ENCODE results near the gene ATP5F1B. TPM values are rescaled to one million over a fixed set of nuclear protein-coding genes. Genes with fewer than 3 reads are reported as not detected.

ATP5F1B gene
- total RNA-seq, 4 donors from 2014 or later = 310 to 557 (median 431) TPM

DNA sequence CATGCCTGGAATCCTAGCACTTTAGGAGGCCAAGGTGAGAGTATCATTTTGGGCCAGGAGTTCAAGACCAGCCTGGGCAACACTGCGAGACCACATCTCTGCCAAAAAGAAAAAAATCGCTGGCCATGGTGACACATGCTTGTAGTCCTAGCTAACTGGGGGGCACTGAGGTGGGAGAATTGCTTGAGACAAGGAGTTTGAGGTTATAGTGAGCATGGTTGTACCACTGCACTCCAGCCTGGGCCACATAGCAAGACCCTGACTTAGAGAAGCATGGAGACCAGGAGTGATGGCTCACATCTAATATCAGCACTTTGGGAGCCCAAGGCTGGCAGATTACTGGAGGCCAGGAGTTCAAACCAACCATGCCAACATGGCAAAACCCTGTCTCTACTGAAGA is 33.1 kb upstream of the ATP5F1B start:
- Histone ChIP-seq H3K4me1 (peaks cover 10 to 14% of the 10 kb centered on the region in 2 donors), H3K27me3 (no peaks in the 10 kb centered on the region)

DNA sequence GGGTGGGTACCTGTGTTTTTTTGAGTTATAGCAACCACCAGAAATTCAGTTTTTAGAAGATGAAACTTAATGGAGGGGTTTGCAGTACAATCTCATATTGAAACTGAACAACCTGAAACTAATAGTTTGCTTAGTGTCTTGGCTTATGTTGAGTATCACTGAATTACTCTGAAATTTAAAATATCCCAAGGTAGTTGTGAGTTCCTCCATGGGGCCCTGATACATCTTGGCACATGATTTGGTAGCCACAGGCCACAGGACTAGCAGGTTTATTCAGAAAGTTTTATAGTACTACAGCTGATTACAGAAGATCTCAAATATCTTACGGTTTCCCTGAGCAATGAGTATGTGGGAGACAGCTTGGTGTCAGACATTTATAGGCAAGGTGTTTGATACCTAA is 31.9 kb upstream of the ATP5F1B start:
- DNase-seq = no peak
- intact Hi-C loops (cut with DNase I) = no loop called here
- Histone ChIP-seq H3K27me3 (no peaks in the 10 kb centered on the region), H3K27ac (no peak overlapping the region), H3K36me3 (no peaks in the 10 kb centered on the region), H3K9me3 (no peaks in the 10 kb centered on the region), H3K4me1 (peaks cover 9 to 10% of the 10 kb centered on the region in 2 donors), H3K4me3 (replicated peaks in 1 of 3) (no peak overlapping the region)
- TF ChIP-seq, protein P1, sequence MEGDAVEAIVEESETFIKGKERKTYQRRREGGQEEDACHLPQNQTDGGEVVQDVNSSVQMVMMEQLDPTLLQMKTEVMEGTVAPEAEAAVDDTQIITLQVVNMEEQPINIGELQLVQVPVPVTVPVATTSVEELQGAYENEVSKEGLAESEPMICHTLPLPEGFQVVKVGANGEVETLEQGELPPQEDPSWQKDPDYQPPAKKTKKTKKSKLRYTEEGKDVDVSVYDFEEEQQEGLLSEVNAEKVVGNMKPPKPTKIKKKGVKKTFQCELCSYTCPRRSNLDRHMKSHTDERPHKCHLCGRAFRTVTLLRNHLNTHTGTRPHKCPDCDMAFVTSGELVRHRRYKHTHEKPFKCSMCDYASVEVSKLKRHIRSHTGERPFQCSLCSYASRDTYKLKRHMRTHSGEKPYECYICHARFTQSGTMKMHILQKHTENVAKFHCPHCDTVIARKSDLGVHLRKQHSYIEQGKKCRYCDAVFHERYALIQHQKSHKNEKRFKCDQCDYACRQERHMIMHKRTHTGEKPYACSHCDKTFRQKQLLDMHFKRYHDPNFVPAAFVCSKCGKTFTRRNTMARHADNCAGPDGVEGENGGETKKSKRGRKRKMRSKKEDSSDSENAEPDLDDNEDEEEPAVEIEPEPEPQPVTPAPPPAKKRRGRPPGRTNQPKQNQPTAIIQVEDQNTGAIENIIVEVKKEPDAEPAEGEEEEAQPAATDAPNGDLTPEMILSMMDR (IDR thresholded peaks at IDR 0.05) = no peak
- TF ChIP-seq POLR2A (IDR thresholded peaks at IDR 0.05) = no peak
- WGBS, 2 donors = 85 to 88% methylated on average over 1 of the region's 1 CpG

More for the DNA sequence above, 33.1 kb upstream of the ATP5F1B start:
- TF ChIP-seq POLR2A (IDR thresholded peaks at IDR 0.05) = no peak
- TF ChIP-seq, protein P1 (IDR thresholded peaks at IDR 0.05) = no peak
- 95 to 97% methylated on average over 2 of the region's 2 CpGs for WGBS, 2 donors
- DNase-seq = no peak
- intact Hi-C loops (cut with DNase I) = no loop called here
- no peak overlapping the region for H3K4me3 ChIP-seq (replicated peaks in 1 of 3)
- H3K9me3 ChIP-seq = no peaks in the 10 kb centered on the region
- no peak overlapping the region for H3K27ac ChIP-seq
- no peaks in the 10 kb centered on the region for H3K36me3 ChIP-seq

- no peak overlapping the region for H3K4me3 ChIP-seq (replicated peaks in 1 of 3)
- no peak for TF ChIP-seq POLR2A (IDR thresholded peaks at IDR 0.05)
- TF ChIP-seq, protein P1 (IDR thresholded peaks at IDR 0.05) = no peak
- WGBS, 2 donors = 85 to 87% methylated on average over 11 of the region's 11 CpGs
- H3K4me1 ChIP-seq = peaks cover 4 to 7% of the 10 kb centered on the region in 2 donors
- no peak overlapping the region for H3K27ac ChIP-seq
- H3K9me3 ChIP-seq = no peaks in the 10 kb centered on the region
- no peak for DNase-seq
- intact Hi-C loops (cut with DNase I) = no loop called here
- H3K27me3 ChIP-seq = no peaks in the 10 kb centered on the region
- H3K36me3 ChIP-seq = no peaks in the 10 kb centered on the region
Measured at GRCh38 chr12:56676851-56677580, 31.2 kb upstream of the ATP5F1B start.

DNA sequence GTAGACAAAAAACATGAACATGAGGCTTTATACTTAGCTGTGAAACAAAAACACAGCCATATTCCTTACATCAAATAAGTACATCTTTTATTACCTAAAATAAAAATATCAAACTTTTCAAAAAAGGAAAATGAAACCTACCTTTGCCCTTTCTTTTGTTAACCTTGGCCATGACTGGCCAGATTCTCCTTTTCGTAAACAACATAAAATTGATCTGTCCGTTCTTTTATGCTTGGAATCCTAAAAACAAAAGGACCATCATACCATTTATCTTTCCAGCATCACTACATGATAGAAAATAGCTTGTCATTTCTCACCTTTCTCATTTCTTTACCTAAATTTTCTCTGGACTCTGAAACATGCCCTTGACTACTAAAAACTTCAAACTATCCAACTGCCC is 25.8 kb upstream of the ATP5F1B start:
- Histone ChIP-seq H3K27ac (no peak overlapping the region), H3K27me3 (no peaks in the 10 kb centered on the region), H3K4me3 (replicated peaks in 1 of 3) (no peak overlapping the region), H3K4me1 (no peaks in the 10 kb centered on the region), H3K9me3 (no peaks in the 10 kb centered on the region), H3K36me3 (peaks cover 36 to 39% of the 10 kb centered on the region in 2 donors)
- no peak for TF ChIP-seq POLR2A (IDR thresholded peaks at IDR 0.05)
- TF ChIP-seq, protein P1 (IDR thresholded peaks at IDR 0.05) = no peak
- intact Hi-C loops (cut with DNase I) = no loop called here
- 97% methylated on average over 2 of the region's 2 CpGs for WGBS, 2 donors
- DNase-seq = no peak

- Histone ChIP-seq H3K4me3 (replicated peaks in 1 of 3) (no peak overlapping the region), H3K27ac (no peak overlapping the region), H3K36me3 (peaks cover 41 to 45% of the 10 kb centered on the region in 2 donors), H3K9me3 (no peaks in the 10 kb centered on the region), H3K27me3 (no peaks in the 10 kb centered on the region), H3K4me1 (no peaks in the 10 kb centered on the region)
- DNase-seq = no peak
- 88 to 92% methylated on average over 4 of the region's 4 CpGs for WGBS, 2 donors
- intact Hi-C loops (cut with DNase I) = no loop called here
- TF ChIP-seq, protein P1 (IDR thresholded peaks at IDR 0.05) = no peak
- no peak for TF ChIP-seq POLR2A (IDR thresholded peaks at IDR 0.05)
Measured at GRCh38 chr12:56670836-56671235, 25.1 kb upstream of the ATP5F1B start.
